Activated CD8-positive, alpha-beta memory T cell treated with anti-CD3 and anti-CD28 coated beads, Interleukin-2, amount 50 U/mL, for 24 hours (primary cell): ENCODE measurements around the gene FOXD4L6.
"Not testable (repeated sequence)": the region's sequence is repeated elsewhere in the genome, so short reads cannot be mapped to it uniquely, and the experiment has no call there.

Experiments used
- DNase-seq: peaks from one replicate; pipeline ENCODE4 v3.0.0-alpha.2; 2020; ENCODE audit errors: extremely low read depth

Gene FOXD4L6

GRCh38 chr9:41128581-41128980 lies at the start of gene FOXD4L6:
Gene FOXD4L6 (minus strand): TSS chr9:41128681. CDS start chr9:41128383, 298 bp downstream.
- not testable (repeated sequence) for DNase-seq

GRCh38 chr9:41174994-41175393 lies 46.5 kb upstream of the FOXD4L6 start:
- DNase-seq, result not testable (repeated sequence)

- DNase-seq, result not testable (repeated sequence)
Observed at GRCh38 chr9:41150116-41150515, 21.6 kb upstream of the FOXD4L6 start.

DNA sequence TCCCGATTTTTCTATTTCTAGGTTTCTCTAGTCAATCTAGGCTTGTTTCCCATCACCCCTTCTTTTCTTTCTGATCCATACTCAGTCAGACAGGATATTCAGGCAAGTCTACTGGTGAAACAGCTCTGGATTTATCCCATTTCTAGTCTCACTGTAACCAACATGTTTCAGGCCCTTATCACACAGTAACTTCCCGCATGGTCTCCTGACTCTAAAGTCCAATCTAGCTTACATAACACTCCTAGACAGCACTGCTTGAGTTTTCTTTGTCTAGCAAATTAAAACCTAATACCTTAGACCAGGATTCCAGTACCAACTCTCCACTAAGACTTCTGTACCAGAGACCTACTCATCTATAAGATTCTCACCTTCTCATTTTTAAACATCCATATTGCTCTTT lies 13.4 kb upstream of the FOXD4L6 start:
- DNase-seq, result not testable (repeated sequence)

- DNase-seq, result not testable (repeated sequence)
Observed at GRCh38 chr9:41126746-41127446, 1.6 kb downstream of the FOXD4L6 start.

DNA sequence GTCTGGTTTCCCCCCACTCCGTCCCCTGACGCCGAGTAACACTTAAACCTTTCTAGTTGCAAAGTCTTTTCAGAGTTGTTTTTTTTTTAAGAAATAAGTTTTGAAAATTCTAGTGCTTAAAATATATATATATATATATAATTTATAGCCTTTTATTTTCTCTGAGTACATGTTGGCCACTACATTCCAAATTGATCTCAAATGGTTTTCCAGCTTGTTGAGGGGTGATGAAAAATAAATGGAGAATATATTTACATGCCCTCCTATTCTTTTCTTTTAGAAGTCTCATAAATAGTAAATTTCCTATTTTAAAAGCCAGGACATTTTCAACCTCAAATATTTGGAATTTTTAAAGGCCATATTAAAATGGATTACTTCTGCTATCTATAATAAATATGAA lies 2.5 kb downstream of the FOXD4L6 start:
- DNase-seq, result not testable (repeated sequence)

- DNase-seq, result not testable (repeated sequence)
Observed at GRCh38 chr9:41125109-41125658, 3.3 kb downstream of the FOXD4L6 start.

- DNase-seq, result not testable (repeated sequence)
Observed at GRCh38 chr9:41124250-41125108, 4.0 kb downstream of the FOXD4L6 start.

DNA sequence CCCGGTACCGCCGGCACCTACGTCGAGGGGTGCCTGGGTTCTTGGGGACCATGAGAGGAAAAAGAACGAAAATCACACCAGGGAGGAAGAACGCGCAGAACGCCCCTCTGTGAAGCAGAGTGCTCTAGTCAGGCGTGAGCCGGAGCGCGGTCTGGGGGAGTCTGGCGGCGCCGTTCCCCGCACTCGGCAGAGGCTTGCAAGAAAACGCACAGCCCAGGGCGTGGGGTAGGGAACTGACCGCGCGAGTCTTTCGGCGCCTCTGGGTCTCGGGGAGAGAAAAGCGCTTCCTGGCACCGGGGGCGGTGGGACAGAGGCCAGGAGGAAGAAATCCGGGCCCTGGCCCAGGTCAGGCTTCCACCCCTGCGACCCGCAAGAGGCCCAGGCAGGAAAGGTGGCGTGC lies 4.7 kb downstream of the FOXD4L6 start:
- not testable (repeated sequence) for DNase-seq

DNA sequence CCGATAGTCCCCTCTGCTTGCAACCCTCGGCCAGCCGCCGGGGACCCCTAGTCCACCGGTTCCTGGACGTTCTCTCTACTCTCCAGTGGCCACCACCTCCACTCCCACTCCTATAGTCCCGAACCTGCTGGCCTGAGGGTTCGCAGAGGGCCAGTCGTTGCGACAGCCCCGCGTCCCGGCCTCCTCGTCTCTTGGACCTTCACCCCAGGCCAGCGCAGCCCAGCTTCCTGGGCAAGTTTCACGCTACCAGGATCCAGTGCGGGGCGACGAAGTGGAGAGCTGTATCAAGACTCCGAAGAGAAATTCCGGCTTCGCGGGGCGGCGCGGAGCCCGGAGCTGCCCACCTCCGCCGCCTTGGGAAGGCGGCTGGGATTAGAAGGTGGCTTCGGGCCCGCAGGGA lies 5.1 kb downstream of the FOXD4L6 start:
- DNase-seq, result not testable (repeated sequence)

- DNase-seq, result not testable (repeated sequence)
Observed at GRCh38 chr9:41120696-41121095, 7.8 kb downstream of the FOXD4L6 start.

- not testable (repeated sequence) for DNase-seq
Observed at GRCh38 chr9:41119719-41120118, 8.8 kb downstream of the FOXD4L6 start.

- DNase-seq, result not testable (repeated sequence)
Observed at GRCh38 chr9:41119311-41119710, 9.2 kb downstream of the FOXD4L6 start.

- not testable (repeated sequence) for DNase-seq
Observed at GRCh38 chr9:41113348-41113747, 15.1 kb downstream of the FOXD4L6 start.

- not testable (repeated sequence) for DNase-seq
Observed at GRCh38 chr9:41111414-41111813, 17.1 kb downstream of the FOXD4L6 start.

GRCh38 chr9:41110913-41111312 lies 17.6 kb downstream of the FOXD4L6 start:
- not testable (repeated sequence) for DNase-seq

DNA sequence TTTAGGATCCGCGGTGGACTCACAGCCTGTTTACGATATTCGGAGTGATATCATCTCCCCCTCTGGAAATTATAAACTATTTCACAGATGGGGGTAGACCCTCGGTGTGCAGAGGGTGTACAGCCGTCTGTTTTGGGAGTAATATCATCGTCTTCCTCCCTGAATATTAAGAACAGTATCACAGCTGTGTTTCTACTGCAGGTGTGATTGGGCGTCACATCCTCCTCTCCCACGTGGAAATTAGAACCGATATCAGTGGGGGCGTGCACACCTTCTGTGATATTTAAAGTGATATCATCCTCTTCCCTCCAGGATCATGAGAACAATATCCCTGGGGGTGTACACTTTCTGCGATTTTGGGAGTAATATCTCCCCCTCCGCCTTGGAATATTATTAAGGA lies 19.2 kb downstream of the FOXD4L6 start:
- not testable (repeated sequence) for DNase-seq

GRCh38 chr9:41108816-41109215 lies 19.7 kb downstream of the FOXD4L6 start:
- not testable (repeated sequence) for DNase-seq

- not testable (repeated sequence) for DNase-seq
Observed at GRCh38 chr9:41106472-41107116, 21.9 kb downstream of the FOXD4L6 start.

DNA sequence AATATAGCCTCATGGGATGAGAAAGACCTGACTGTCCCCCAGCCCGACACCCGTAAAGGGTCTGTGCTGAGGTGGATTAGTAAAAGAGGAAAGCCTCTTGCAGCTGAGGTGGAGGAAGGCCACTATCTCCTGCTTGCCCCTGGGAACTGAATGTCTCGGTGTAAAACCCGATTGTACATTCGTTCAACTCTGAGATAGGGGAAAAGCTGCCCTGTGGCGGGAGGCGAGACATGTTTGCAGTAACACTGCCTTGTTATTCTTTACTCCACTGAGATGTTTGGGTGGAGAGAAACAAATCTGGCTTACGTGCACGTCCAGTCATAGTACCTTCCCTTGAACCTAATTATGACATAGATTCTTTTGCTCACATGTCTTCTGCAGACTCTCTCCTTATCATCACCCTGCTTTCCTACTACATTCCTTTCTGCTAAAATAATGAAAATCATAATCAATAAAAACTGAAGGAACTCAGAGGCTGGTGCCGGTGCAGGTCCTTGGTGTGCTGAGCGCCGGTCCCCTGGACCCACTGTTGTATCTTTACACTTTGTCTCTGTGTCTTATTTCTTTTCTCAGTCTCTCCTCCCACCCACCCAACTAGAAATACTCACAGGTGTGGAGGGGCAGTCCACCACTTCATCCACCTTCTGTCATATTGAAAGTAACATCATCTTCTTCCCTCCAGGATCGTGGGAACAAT lies 22.8 kb downstream of the FOXD4L6 start:
- DNase-seq, result not testable (repeated sequence)

GRCh38 chr9:41104542-41104941 lies 23.9 kb downstream of the FOXD4L6 start:
- DNase-seq, result not testable (repeated sequence)
